ENCODE data around the gene KIR2DL4. TPM values are rescaled to one million over a fixed set of nuclear protein-coding genes. Genes with fewer than 3 reads are reported as not detected.

KIR2DL4 gene
- total RNA-seq, 1 donor from 2014 or later: not detected

Other genes with a start within 250 kb of the KIR2DL4 start
- gene LILRA2, start 229.8 kb upstream of the KIR2DL4 start, total RNA-seq: not detected in 2 replicates
- gene LILRA1, start 210.0 kb upstream of the KIR2DL4 start, total RNA-seq: not detected in 2 replicates
- 0.13 TPM in 1 of 2 replicates, not detected in the other for gene LILRB1, start 173.1 kb upstream of the KIR2DL4 start, total RNA-seq
- gene LILRB4, start 140.6 kb upstream of the KIR2DL4 start, total RNA-seq: not detected in 2 replicates
- not detected in 2 replicates for gene KIR3DL3, start 79.2 kb upstream of the KIR2DL4 start, total RNA-seq
- not detected in 2 replicates for gene KIR2DL3, start 65.1 kb upstream of the KIR2DL4 start, total RNA-seq
- not detected in 2 replicates for gene KIR2DL1, start 33.8 kb upstream of the KIR2DL4 start, total RNA-seq
- gene KIR3DL1, start 12.9 kb downstream of the KIR2DL4 start, total RNA-seq: not detected in 2 replicates
- gene KIR2DS4, start 29.1 kb downstream of the KIR2DL4 start, total RNA-seq: not detected in 2 replicates
- not detected in 2 replicates for gene KIR3DL2, start 46.8 kb downstream of the KIR2DL4 start, total RNA-seq
- not detected in 2 replicates for gene FCAR, start 70.6 kb downstream of the KIR2DL4 start, total RNA-seq
- not detected in 2 replicates for gene NCR1, start 102.5 kb downstream of the KIR2DL4 start, total RNA-seq
- not detected in 2 replicates for gene NLRP7, start 143.9 kb downstream of the KIR2DL4 start, total RNA-seq
- 4.9 TPM in 1 of 2 replicates, not detected in the other for gene NLRP2, start 162.8 kb downstream of the KIR2DL4 start, total RNA-seq
- under 0.01 TPM in 1 of 2 replicates, not detected in the other for gene GP6, start 234.7 kb downstream of the KIR2DL4 start, total RNA-seq

Data from dermis microvascular lymphatic vessel endothelial cell (primary cell).